SK-N-DZ (cell line): Measurements from ENCODE around the gene LGALS3BP.

Experiments used
- DNase-seq: peaks from one replicate; pipeline ENCODE4 v3.0.0-alpha.2; 2015; ENCODE audit warnings: low spot score

The LGALS3BP gene

GRCh38 chr17:78921437-78921971 is 58.2 kb downstream of the LGALS3BP start:
- DNase-seq, result no peak
